ENCODE results near the gene TMEM108. TPM values are rescaled to one million over a fixed set of nuclear protein-coding genes. Genes with fewer than 3 reads are reported as not detected.

Gene TMEM108
- total RNA-seq, 2 donors from 2014 or later: 1.6 TPM; not detected in 1

DNA sequence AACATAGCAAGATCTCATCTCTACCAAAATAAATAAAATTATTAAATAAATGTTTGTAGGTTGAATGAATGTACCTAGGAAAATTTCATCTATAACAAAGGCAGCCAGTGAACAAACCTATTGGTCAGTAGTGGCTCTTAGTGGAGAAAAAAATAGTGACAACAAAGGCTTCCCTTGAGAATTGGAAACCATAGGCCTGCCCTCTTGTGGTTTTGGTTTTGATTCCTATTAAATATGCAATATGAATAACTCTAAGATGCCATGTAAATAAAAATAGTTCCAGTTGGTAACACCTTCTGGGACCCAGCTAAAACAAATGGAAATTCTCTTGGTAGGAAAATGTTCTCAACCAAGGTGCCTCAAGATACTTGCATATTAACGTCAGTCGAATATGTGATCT lies 216.0 kb downstream of the TMEM108 start:
- Histone ChIP-seq H3K4me1 (no peaks in the 10 kb centered on the region), H3K27ac (no peak overlapping the region), H3K4me3 (no peak overlapping the region), H3K27me3 (no peaks in the 10 kb centered on the region), H3K36me3 (replicated peaks in 1 of 2; ENCODE audit: insufficient read depth in 1 of 2, low read depth in 2 of 2) (no peaks in the 10 kb centered on the region), H3K9me3 (no peaks in the 10 kb centered on the region)
- no peak for DNase-seq
- ATAC-seq: no peak
- no peak for TF ChIP-seq POLR2A (IDR thresholded peaks at IDR 0.05)
- TF ChIP-seq, protein P1, sequence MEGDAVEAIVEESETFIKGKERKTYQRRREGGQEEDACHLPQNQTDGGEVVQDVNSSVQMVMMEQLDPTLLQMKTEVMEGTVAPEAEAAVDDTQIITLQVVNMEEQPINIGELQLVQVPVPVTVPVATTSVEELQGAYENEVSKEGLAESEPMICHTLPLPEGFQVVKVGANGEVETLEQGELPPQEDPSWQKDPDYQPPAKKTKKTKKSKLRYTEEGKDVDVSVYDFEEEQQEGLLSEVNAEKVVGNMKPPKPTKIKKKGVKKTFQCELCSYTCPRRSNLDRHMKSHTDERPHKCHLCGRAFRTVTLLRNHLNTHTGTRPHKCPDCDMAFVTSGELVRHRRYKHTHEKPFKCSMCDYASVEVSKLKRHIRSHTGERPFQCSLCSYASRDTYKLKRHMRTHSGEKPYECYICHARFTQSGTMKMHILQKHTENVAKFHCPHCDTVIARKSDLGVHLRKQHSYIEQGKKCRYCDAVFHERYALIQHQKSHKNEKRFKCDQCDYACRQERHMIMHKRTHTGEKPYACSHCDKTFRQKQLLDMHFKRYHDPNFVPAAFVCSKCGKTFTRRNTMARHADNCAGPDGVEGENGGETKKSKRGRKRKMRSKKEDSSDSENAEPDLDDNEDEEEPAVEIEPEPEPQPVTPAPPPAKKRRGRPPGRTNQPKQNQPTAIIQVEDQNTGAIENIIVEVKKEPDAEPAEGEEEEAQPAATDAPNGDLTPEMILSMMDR (IDR thresholded peaks at IDR 0.05): no peak
- WGBS, 2 donors: 72 to 95% methylated on average over 2 of the region's 2 CpGs
- intact Hi-C loops (cut with DNase I): no loop called here

DNA sequence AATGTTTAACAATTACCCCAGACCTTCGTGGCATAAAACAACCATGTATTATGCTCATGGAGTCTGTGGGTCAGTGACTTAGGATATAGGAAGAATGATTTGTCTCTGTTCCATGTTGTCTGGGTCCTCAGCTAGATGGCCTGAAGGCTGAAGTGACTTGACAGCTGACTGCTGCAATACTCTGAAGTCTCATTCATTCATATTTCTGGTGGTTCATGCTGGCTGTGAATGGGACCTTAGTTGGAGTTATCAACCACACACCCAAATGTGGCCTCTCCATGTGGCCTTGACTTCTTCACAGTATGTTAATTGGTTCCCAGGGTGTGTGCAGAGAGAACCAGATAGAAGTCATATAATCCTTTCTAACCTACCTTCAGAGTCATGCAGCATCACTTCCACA lies 216.5 kb downstream of the TMEM108 start:
- H3K4me3 ChIP-seq: no peak overlapping the region
- intact Hi-C loops (cut with DNase I): no loop called here
- no peaks in the 10 kb centered on the region for H3K9me3 ChIP-seq
- no peaks in the 10 kb centered on the region for H3K4me1 ChIP-seq
- DNase-seq (no peak), ATAC-seq (no peak)
- TF ChIP-seq POLR2A (IDR thresholded peaks at IDR 0.05): no peak
- TF ChIP-seq, protein P1 (IDR thresholded peaks at IDR 0.05): no peak
- 40 to 56% methylated on average over 1 of the region's 1 CpG for WGBS, 2 donors
- H3K27ac ChIP-seq: no peak overlapping the region
- H3K36me3 ChIP-seq (replicated peaks in 1 of 2; ENCODE audit: insufficient read depth in 1 of 2, low read depth in 2 of 2): no peaks in the 10 kb centered on the region
- no peaks in the 10 kb centered on the region for H3K27me3 ChIP-seq

DNA sequence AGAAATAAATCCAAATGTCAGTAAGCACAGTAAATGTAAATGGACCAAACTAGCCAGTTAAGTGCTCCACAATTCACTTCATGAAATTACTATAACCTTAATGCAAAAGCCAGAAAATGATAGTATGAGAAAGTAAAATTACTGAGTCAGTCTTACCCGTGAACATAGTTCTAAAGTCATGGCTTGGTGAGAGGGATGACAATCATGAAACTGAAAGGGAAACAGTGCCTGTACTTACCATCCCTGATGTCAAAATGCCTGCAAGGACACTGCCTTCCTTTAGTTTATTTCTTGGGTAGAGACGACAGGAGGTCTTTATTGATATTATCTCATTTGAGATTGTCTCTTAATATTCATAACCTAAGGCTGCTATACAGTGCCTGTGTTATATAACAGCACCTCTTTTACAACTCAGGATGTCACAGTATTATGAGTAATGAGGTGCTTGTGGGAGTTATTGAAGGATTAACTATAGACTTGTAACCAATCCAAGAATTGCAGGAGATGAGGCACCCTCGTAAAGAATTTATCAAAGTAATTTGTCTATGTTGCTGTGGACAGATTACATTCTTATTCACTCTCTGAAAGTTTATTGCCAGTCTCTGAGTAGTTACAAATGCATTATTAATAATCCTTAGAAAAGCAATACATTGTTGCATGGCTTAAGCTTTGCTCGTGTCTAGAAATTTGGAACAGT lies 218.7 kb downstream of the TMEM108 start:
- no peaks in the 10 kb centered on the region for H3K4me1 ChIP-seq
- no peaks in the 10 kb centered on the region for H3K9me3 ChIP-seq
- no peak for TF ChIP-seq POLR2A (IDR thresholded peaks at IDR 0.05)
- TF ChIP-seq, protein P1 (IDR thresholded peaks at IDR 0.05): no peak
- no peak overlapping the region for H3K27ac ChIP-seq
- intact Hi-C loops (cut with DNase I): no loop called here
- no peak overlapping the region for H3K4me3 ChIP-seq
- 40 to 44% methylated on average over 4 of the region's 4 CpGs for WGBS, 2 donors
- no peaks in the 10 kb centered on the region for H3K27me3 ChIP-seq
- ATAC-seq (no peak), DNase-seq (no peak)
- no peaks in the 10 kb centered on the region for H3K36me3 ChIP-seq (replicated peaks in 1 of 2; ENCODE audit: insufficient read depth in 1 of 2, low read depth in 2 of 2)

DNA sequence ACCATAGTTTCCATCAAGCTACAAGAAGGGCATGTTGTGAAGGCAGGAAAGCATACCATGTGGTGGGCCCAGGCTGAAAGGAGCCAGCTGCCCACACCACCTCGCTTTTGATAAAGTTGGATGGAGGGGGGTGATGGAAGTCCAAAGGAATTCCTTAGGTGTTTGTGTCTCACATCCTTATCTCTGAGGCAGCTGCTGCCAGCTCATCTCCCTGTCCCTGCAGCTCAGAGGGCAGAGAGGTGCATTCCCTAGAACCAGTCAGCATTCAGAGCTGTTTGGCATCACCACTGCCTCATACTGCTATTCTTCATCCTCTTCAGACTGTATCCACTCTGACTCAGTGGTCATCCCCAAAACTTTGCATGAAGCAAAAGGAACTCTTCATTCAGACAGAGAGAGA lies 220.2 kb downstream of the TMEM108 start:
- no peak for TF ChIP-seq POLR2A (IDR thresholded peaks at IDR 0.05)
- TF ChIP-seq, protein P1 (IDR thresholded peaks at IDR 0.05): no peak
- no peak for ATAC-seq
- intact Hi-C loops (cut with DNase I): no loop called here
- Histone ChIP-seq H3K4me1 (no peaks in the 10 kb centered on the region), H3K36me3 (replicated peaks in 1 of 2; ENCODE audit: insufficient read depth in 1 of 2, low read depth in 2 of 2) (no peaks in the 10 kb centered on the region), H3K27me3 (no peaks in the 10 kb centered on the region), H3K4me3 (no peak overlapping the region), H3K27ac (no peak overlapping the region), H3K9me3 (no peaks in the 10 kb centered on the region)
- DNase-seq: no peak
- 42 to 43% methylated on average over 1 of the region's 1 CpG for WGBS, 2 donors

DNA sequence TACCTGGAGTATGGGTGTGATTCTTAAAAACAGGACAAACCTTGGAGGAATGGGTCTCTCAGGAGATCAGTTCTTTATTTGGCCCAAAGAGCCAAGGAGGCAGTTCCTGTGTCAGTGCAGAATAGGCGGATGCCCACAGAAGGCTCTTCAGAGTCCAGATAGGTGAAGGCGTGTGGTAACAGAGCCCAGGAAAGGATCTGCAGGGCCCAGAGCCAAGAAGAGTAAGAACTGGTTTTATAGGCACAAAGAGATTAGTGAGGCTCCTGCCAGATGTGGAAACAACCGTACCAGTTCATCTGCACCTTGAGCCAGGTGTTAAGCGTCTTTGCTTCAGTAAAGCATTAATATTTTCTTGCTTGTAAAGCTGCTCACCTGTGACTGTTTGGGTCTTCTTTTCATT lies 221.6 kb downstream of the TMEM108 start:
- WGBS, 2 donors: 60 to 84% methylated on average over 4 of the region's 4 CpGs

More for the DNA sequence above, 221.6 kb downstream of the TMEM108 start:
- no peak for TF ChIP-seq POLR2A (IDR thresholded peaks at IDR 0.05)
- TF ChIP-seq, protein P1 (IDR thresholded peaks at IDR 0.05): no peak
- DNase-seq: no peak
- H3K27me3 ChIP-seq: no peaks in the 10 kb centered on the region
- H3K27ac ChIP-seq: no peak overlapping the region
- intact Hi-C loops (cut with DNase I): no loop called here
- H3K4me3 ChIP-seq: no peak overlapping the region
- ATAC-seq: no peak
- no peaks in the 10 kb centered on the region for H3K4me1 ChIP-seq
- H3K9me3 ChIP-seq: no peaks in the 10 kb centered on the region
- no peaks in the 10 kb centered on the region for H3K36me3 ChIP-seq (replicated peaks in 1 of 2; ENCODE audit: insufficient read depth in 1 of 2, low read depth in 2 of 2)

All from body of pancreas (tissue), 4 donors.